ENCODE data around the gene ASTN2. TPM values are rescaled to one million over a fixed set of nuclear protein-coding genes. Genes with fewer than 3 reads are reported as not detected.

The ASTN2 gene
- total and polyA plus RNA-seq, 7 donors = 0.60 to 7.5 (median 2.2) TPM

GRCh38 chr9:117136461-117136860, 278.4 kb downstream of the ASTN2 start:
- no peak overlapping the region for H3K4me3 ChIP-seq
- H3K9me3 ChIP-seq = no peaks in the 10 kb centered on the region
- intact Hi-C loops (cut with DNase I) = no loop called here
- no peaks in the 10 kb centered on the region for H3K4me1 ChIP-seq
- no peaks in the 10 kb centered on the region for H3K36me3 ChIP-seq
- no peak for DNase-seq
- 55 to 71% methylated on average over 4 of the region's 4 CpGs for WGBS, 2 donors
- no peak for TF ChIP-seq POLR2A (IDR thresholded peaks at IDR 0.05)
- no peak for TF ChIP-seq CTCF (IDR thresholded peaks at IDR 0.05)
- TF ChIP-seq POLR2AphosphoS5 (IDR thresholded peaks at IDR 0.05) = no peak
- TF ChIP-seq EP300 (IDR thresholded peaks at IDR 0.05) = no peak
- no peak overlapping the region for H3K27ac ChIP-seq
- H3K27me3 ChIP-seq = no peaks in the 10 kb centered on the region

GRCh38 chr9:117135501-117136098, 279.3 kb downstream of the ASTN2 start:
- no peak overlapping the region for H3K4me3 ChIP-seq
- 42 to 51% methylated on average over 5 of the region's 5 CpGs for WGBS, 2 donors
- intact Hi-C loops (cut with DNase I) = no loop called here
- no peak for DNase-seq
- H3K27me3 ChIP-seq = no peaks in the 10 kb centered on the region
- TF ChIP-seq CTCF (IDR thresholded peaks at IDR 0.05) = no peak
- no peak for TF ChIP-seq POLR2A (IDR thresholded peaks at IDR 0.05)
- no peak for TF ChIP-seq EP300 (IDR thresholded peaks at IDR 0.05)
- no peak for TF ChIP-seq POLR2AphosphoS5 (IDR thresholded peaks at IDR 0.05)
- no peaks in the 10 kb centered on the region for H3K4me1 ChIP-seq
- H3K36me3 ChIP-seq = no peaks in the 10 kb centered on the region
- H3K9me3 ChIP-seq = no peaks in the 10 kb centered on the region
- H3K27ac ChIP-seq = no peak overlapping the region

- H3K4me3 ChIP-seq = no peak overlapping the region
- intact Hi-C loops (cut with DNase I) = no loop called here
- no peaks in the 10 kb centered on the region for H3K4me1 ChIP-seq
- WGBS, 2 donors = 76% methylated on average over 4 of the region's 4 CpGs
- no peak for TF ChIP-seq EP300 (IDR thresholded peaks at IDR 0.05)
- TF ChIP-seq POLR2A (IDR thresholded peaks at IDR 0.05) = no peak
- no peak for TF ChIP-seq CTCF (IDR thresholded peaks at IDR 0.05)
- TF ChIP-seq POLR2AphosphoS5 (IDR thresholded peaks at IDR 0.05) = no peak
- H3K9me3 ChIP-seq = no peaks in the 10 kb centered on the region
- H3K27me3 ChIP-seq = no peaks in the 10 kb centered on the region
- DNase-seq = no peak
- H3K36me3 ChIP-seq = no peaks in the 10 kb centered on the region
- H3K27ac ChIP-seq = no peak overlapping the region
These were observed 279.9 kb downstream of the ASTN2 start for GRCh38 chr9:117134826-117135500.

GRCh38 chr9:117126871-117127270, 288.0 kb downstream of the ASTN2 start:
- intact Hi-C loops (cut with DNase I) = no loop called here
- 83 to 88% methylated on average over 2 of the region's 2 CpGs for WGBS, 2 donors
- no peak overlapping the region for H3K27ac ChIP-seq
- H3K36me3 ChIP-seq = no peaks in the 10 kb centered on the region
- H3K9me3 ChIP-seq = no peaks in the 10 kb centered on the region
- TF ChIP-seq EP300 (IDR thresholded peaks at IDR 0.05) = no peak
- no peak for TF ChIP-seq POLR2AphosphoS5 (IDR thresholded peaks at IDR 0.05)
- TF ChIP-seq CTCF (IDR thresholded peaks at IDR 0.05) = no peak
- no peak for TF ChIP-seq POLR2A (IDR thresholded peaks at IDR 0.05)
- H3K4me1 ChIP-seq = no peaks in the 10 kb centered on the region
- H3K27me3 ChIP-seq = no peaks in the 10 kb centered on the region
- no peak overlapping the region for H3K4me3 ChIP-seq
- DNase-seq = no peak

All from sigmoid colon (tissue), 7 donors.